ENCODE results near the gene HOXA5. TPM values are rescaled to one million over a fixed set of nuclear protein-coding genes. Genes with fewer than 3 reads are reported as not detected.

HOXA5 gene
- total RNA-seq, 1 experiment from 2014 or later: not detected

DNA sequence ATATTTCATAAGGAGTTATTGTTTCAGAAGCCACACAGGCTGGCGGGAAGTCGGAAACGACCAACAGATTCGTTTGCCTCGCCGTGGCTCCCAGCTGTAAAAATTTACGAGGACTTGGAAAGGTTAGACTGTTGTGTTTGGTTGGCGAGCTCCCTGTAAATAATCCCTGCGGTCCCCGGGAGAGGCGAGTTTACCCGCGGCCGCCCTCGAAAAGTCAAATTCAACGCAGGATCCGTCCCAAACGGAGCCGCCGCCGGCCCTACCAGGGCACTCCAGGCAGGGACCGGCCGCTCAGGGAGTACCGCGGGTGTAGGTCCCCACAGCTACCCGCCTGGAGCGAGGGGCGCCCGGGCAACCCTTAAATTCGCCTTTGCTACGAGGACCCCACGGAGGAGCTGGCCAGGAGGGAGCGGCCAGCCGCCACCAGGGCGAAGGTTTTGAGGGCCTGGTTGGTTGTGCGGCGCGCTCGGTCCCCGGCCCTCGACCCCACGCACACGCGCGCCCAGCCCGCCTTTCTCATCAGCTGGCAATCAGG lies 22.6 kb upstream of the HOXA5 start:
- Histone ChIP-seq H3K9me3 (ENCODE audit: control insufficient read depth, low read depth, low read length) (no peaks in the 10 kb centered on the region), H2AFZ (ENCODE audit: low read length) (no peak overlapping the region), H4K20me1 (ENCODE audit: control insufficient read depth, insufficient read depth, insufficient read length) (no peaks in the 10 kb centered on the region), H3K14ac (ENCODE audit: insufficient read depth, low read length) (no peak overlapping the region), H3K79me2 (ENCODE audit: insufficient read depth, low read length) (no peaks in the 10 kb centered on the region), H3K56ac (ENCODE audit: insufficient read length, low read depth, low read length) (no peak overlapping the region), H3K23ac (ENCODE audit: insufficient read length, low read depth, low read length) (no peak overlapping the region), H3K27ac (ENCODE audit: insufficient read length, low read depth, low read length) (no peak overlapping the region), H2BK15ac (ENCODE audit: low read depth, low read length) (no peak overlapping the region), H4K5ac (ENCODE audit: insufficient read length, low read depth, low read length) (no peak overlapping the region), H4K91ac (ENCODE audit: insufficient read length, low read depth, low read length) (no peak overlapping the region), H3K27me3 (ENCODE audit: insufficient read depth, low read length) (peaks cover 96% of the 10 kb centered on the region), H3K79me1 (ENCODE audit: insufficient read depth, low read depth, low read length, poor library complexity, severe bottlenecking) (no peaks in the 10 kb centered on the region), H4K8ac (replicated peaks; ENCODE audit: insufficient read length, low read depth, low read length) (no peak overlapping the region), H3K4me2 (ENCODE audit: insufficient read depth, insufficient read length, low read length) (no peak overlapping the region), H2BK120ac (ENCODE audit: low read depth, low read length, poor library complexity, severe bottlenecking) (no peak overlapping the region), H2BK5ac (ENCODE audit: insufficient read length, low read length) (no peak overlapping the region), H2AK5ac (ENCODE audit: insufficient read length, low read length) (no peak overlapping the region), H3K9ac (ENCODE audit: extremely low read depth, insufficient read length, low read length) (no peak overlapping the region), H3K23me2 (ENCODE audit: insufficient read length, low read depth, low read length, poor library complexity, severe bottlenecking) (no peaks in the 10 kb centered on the region), H3K18ac (ENCODE audit: insufficient read length, low read depth, low read length) (no peak overlapping the region), H3K4me1 (ENCODE audit: insufficient read depth, low read length) (no peaks in the 10 kb centered on the region), H2BK12ac (ENCODE audit: insufficient read length, low read depth, low read length) (no peak overlapping the region), H3T11ph (ENCODE audit: low read length) (no peak overlapping the region), H3K4ac (ENCODE audit: low read depth, low read length) (no peak overlapping the region), H2BK20ac (ENCODE audit: low read depth, low read length, poor library complexity, severe bottlenecking) (no peak overlapping the region)
- DNase-seq: no peak
- Mint-ChIP-seq H3K4me3 (no peak overlapping the region), H3K9me3 (peaks cover 5 to 17% of the 10 kb centered on the region in 2 experiments), H3K27me3 (ENCODE audit: low read depth) (peaks cover 99% of the 10 kb centered on the region), H3K36me3 (ENCODE audit: insufficient read depth in 1 of 3, low read depth in 3 of 3) (no peaks in the 10 kb centered on the region; a peak in 1 of 7 replicates), H3K4me1 (peaks cover 0 to 15% of the 10 kb centered on the region in 2 experiments; a peak in 3 of 4 replicates), H3K27ac (no peak overlapping the region)
- no peak for TF ChIP-seq CTCF (conservative IDR thresholded peaks at IDR 0.05)
- no CpG with 5 or more reads among the region's 46 CpGs for WGBS (ENCODE audit: extremely low coverage, insufficient read length, low lambda C conversion rate)

Measured in H9 (cell line).